ENCODE measurements around the gene MRPS27. TPM values are rescaled to one million over a fixed set of nuclear protein-coding genes. Genes with fewer than 3 reads are reported as not detected.
A peak's percentile ranks its signal among the peaks of the same experiment; 100 is the strongest.

MRPS27 gene
- total RNA-seq: 10 to 100 TPM; 14.3 to 34.7 (median 27.9) TPM

- in situ Hi-C loops (cut with MboI; ENCODE audit: low pct_ligation_motif_present in 1 of 4, low pct_unique_long_range_greater_than_20kb in 1 of 4, low sequenced_read_pairs in 3 of 4): loop anchor here in 2 of 4 donors (10.0 to 25.0 kb wide), 3 partner anchors 185 to 535 kb away; no protein-coding TSS in a partner anchor
- Histone ChIP-seq H3K27me3 (no peaks in the 10 kb centered on the region), H3K4me1 (peaks cover 0 to 26% (median 11%) of the 10 kb centered on the region in 4 donors), H3K4me3 (peak within 1 kb of the TSS; percentile 57 to 83 (median 65)), H3K27ac (peak within 1 kb of the TSS; percentile 77 to 90 (median 82)), H3K36me3 (peaks cover 0 to 4% (median 0%) of the 10 kb centered on the region in 4 donors), H3K9me3 (no peaks in the 10 kb centered on the region)
- DNase-seq: peak; percentile 97
- TF ChIP-seq POLR2AphosphoS5 (IDR thresholded peaks at IDR 0.05) (peak in 2 of 3 donors; percentile 79 to 85), EP300 (IDR thresholded peaks at IDR 0.05; ENCODE audit: low read depth) (no peak), CTCF (IDR thresholded peaks at IDR 0.05) (peak in 1 of 5 experiments; percentile 21), POLR2A (IDR thresholded peaks at IDR 0.05) (peak; percentile 55)
- 0% methylated on average over 39 of the region's 40 CpGs; no CpG with 5 or more reads in 1 of the 2 donors for WGBS, 2 donors (ENCODE audit: low coverage in 1 of 2)
- intact Hi-C loops (cut with DNase I; ENCODE audit: low total_unique reads): no loop called here
Measured at GRCh38 chr5:72319976-72320752, at the start of gene MRPS27, which contains the start of gene PTCD2. Gene MRPS27 (minus strand): TSS chr5:72320240. CDS start chr5:72320221, 19 bp downstream. Gene PTCD2 (plus strand): TSS chr5:72320373. CDS start chr5:72320383, 10 bp downstream.

- TF ChIP-seq CTCF (IDR thresholded peaks at IDR 0.05) (no peak), EP300 (IDR thresholded peaks at IDR 0.05; ENCODE audit: low read depth) (no peak), POLR2A (IDR thresholded peaks at IDR 0.05) (no peak), POLR2AphosphoS5 (IDR thresholded peaks at IDR 0.05) (no peak)
- in situ Hi-C loops (cut with MboI; ENCODE audit: low pct_ligation_motif_present in 1 of 4, low pct_unique_long_range_greater_than_20kb in 1 of 4, low sequenced_read_pairs in 3 of 4): loop anchor here in 2 of 4 donors (5.0 to 25.0 kb wide), 3 partner anchors 153 to 443 kb away; partner anchors contain the start of gene TNPO1 (in 2 of the 2)
- intact Hi-C loops (cut with DNase I; ENCODE audit: low total_unique reads): loop anchor here (5.0 to 10.0 kb wide), 2 partner anchors 155 to 448 kb away; partner anchors contain the start of gene TNPO1
Measured at GRCh38 chr5:72369711-72370110, 49.7 kb upstream of the MRPS27 start.

DNA sequence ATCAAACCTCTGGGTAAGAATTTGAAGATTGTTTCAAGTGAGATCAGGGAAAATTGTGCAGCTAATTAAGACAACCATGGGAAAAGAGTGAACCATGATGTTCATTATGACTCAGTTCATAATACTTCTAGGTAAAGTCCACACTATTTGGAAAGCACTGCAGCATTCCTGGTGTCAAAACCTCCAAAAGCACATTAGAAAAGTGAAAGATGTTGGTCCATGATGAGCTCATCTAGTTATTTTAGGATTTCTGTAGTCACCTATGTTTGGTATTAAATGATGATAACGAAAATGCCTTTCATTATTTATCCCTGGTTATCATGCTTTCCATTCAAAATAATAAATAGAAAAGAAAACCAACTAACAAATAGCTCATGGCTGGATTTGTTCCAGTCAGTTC is 49.3 kb upstream of the MRPS27 start:
- Histone ChIP-seq H3K4me3 (no peak overlapping the region), H3K4me1 (peaks cover 0 to 8% (median 0%) of the 10 kb centered on the region in 4 donors), H3K9me3 (no peaks in the 10 kb centered on the region), H3K27ac (no peak overlapping the region), H3K36me3 (no peaks in the 10 kb centered on the region), H3K27me3 (no peaks in the 10 kb centered on the region)
- no peak for DNase-seq
- in situ Hi-C loops (cut with MboI; ENCODE audit: low pct_ligation_motif_present in 1 of 4, low pct_unique_long_range_greater_than_20kb in 1 of 4, low sequenced_read_pairs in 3 of 4) (loop anchor here in 2 of 4 donors (25.0 kb wide), 1 partner anchor 443 kb away; the partner anchor contains the start of gene TNPO1 (in 2 of the 2)), intact Hi-C loops (cut with DNase I; ENCODE audit: low total_unique reads) (loop anchor here (5.0 to 10.0 kb wide), 2 partner anchors 156 to 448 kb away; partner anchors contain the start of gene TNPO1)
- 85 to 100% methylated on average over 1 of the region's 1 CpG for WGBS, 2 donors (ENCODE audit: low coverage in 1 of 2)
- TF ChIP-seq POLR2AphosphoS5 (IDR thresholded peaks at IDR 0.05): no peak
- TF ChIP-seq CTCF (IDR thresholded peaks at IDR 0.05): no peak
- TF ChIP-seq POLR2A (IDR thresholded peaks at IDR 0.05): no peak
- TF ChIP-seq EP300 (IDR thresholded peaks at IDR 0.05; ENCODE audit: low read depth): no peak

More at GRCh38 chr5:72369711-72370110, 49.7 kb upstream of the MRPS27 start:
- 92 to 100% methylated on average over 2 to 3 of the region's 3 CpGs for WGBS, 2 donors (ENCODE audit: low coverage in 1 of 2)
- H3K36me3 ChIP-seq: no peaks in the 10 kb centered on the region
- peaks cover 0 to 8% (median 0%) of the 10 kb centered on the region in 4 donors for H3K4me1 ChIP-seq
- no peak for DNase-seq
- H3K9me3 ChIP-seq: no peaks in the 10 kb centered on the region
- no peak overlapping the region for H3K4me3 ChIP-seq
- H3K27ac ChIP-seq: no peak overlapping the region
- H3K27me3 ChIP-seq: no peaks in the 10 kb centered on the region

GRCh38 chr5:72368271-72368670 is 48.2 kb upstream of the MRPS27 start:
- intact Hi-C loops (cut with DNase I; ENCODE audit: low total_unique reads) (loop anchor here (5.0 to 10.0 kb wide), 2 partner anchors 157 to 449 kb away; partner anchors contain the start of gene TNPO1), in situ Hi-C loops (cut with MboI; ENCODE audit: low pct_ligation_motif_present in 1 of 4, low pct_unique_long_range_greater_than_20kb in 1 of 4, low sequenced_read_pairs in 3 of 4) (loop anchor here in 2 of 4 donors (25.0 kb wide), 1 partner anchor 444 kb away; the partner anchor contains the start of gene TNPO1 (in 2 of the 2))
- no peak for TF ChIP-seq EP300 (IDR thresholded peaks at IDR 0.05; ENCODE audit: low read depth)
- TF ChIP-seq CTCF (IDR thresholded peaks at IDR 0.05): no peak
- TF ChIP-seq POLR2A (IDR thresholded peaks at IDR 0.05): no peak
- no peak for TF ChIP-seq POLR2AphosphoS5 (IDR thresholded peaks at IDR 0.05)
- 90 to 100% methylated on average over 1 of the region's 1 CpG for WGBS, 2 donors (ENCODE audit: low coverage in 1 of 2)
- H3K27me3 ChIP-seq: no peaks in the 10 kb centered on the region
- no peak for DNase-seq
- H3K4me3 ChIP-seq: no peak overlapping the region
- peaks cover 0 to 8% (median 0%) of the 10 kb centered on the region in 4 donors for H3K4me1 ChIP-seq
- H3K9me3 ChIP-seq: no peaks in the 10 kb centered on the region
- H3K36me3 ChIP-seq: no peaks in the 10 kb centered on the region
- no peak overlapping the region for H3K27ac ChIP-seq

Measured in transverse colon (tissue), 4 donors.